Neuronal stem cell (in vitro differentiated cells): ENCODE measurements around the gene DALRD3.
"Not testable (repeated sequence)": the region's sequence is repeated elsewhere in the genome, so short reads cannot be mapped to it uniquely, and the experiment has no call there.

ENCODE experiments used
- DNase-seq: peaks from one replicate; pipeline ENCODE4 v3.0.0-alpha.2; 2013; ENCODE audit warnings: low spot score
- H2AFZ ChIP-seq: one replicate; pipeline ENCODE4 v1.6.1; 2013; ENCODE audit warnings: mild to moderate bottlenecking, low read length, inconsistent platforms
- H2AK5ac ChIP-seq: 2 replicates; pipeline ENCODE4 v1.6.1; 2013; ENCODE audit warnings: low read depth, mild to moderate bottlenecking, inconsistent platforms, low read length, moderate library complexity, mixed read lengths
- H2BK120ac ChIP-seq: 2 replicates; pipeline ENCODE4 v1.6.1; 2013; ENCODE audit warnings: low read depth, mild to moderate bottlenecking, inconsistent platforms, low read length, moderate library complexity, mixed read lengths
- H2BK12ac ChIP-seq: one replicate; pipeline ENCODE4 v1.6.1; 2013; ENCODE audit warnings: low read length, inconsistent platforms
- H2BK15ac ChIP-seq: 2 replicates; pipeline ENCODE4 v1.6.1; 2013; ENCODE audit warnings: mild to moderate bottlenecking, low read length, inconsistent platforms, mixed read lengths
- H2BK5ac ChIP-seq: one replicate; pipeline ENCODE4 v1.6.1; 2013; ENCODE audit warnings: inconsistent platforms, mild to moderate bottlenecking, low read length, moderate library complexity
- H3K14ac ChIP-seq: one replicate; pipeline ENCODE4 v1.6.1; 2013; ENCODE audit warnings: low read length, inconsistent platforms
- H3K18ac ChIP-seq: 2 replicates; pipeline ENCODE4 v1.6.1; 2013; ENCODE audit warnings: low read length, inconsistent platforms
- H3K23ac ChIP-seq: 2 replicates; pipeline ENCODE4 v1.6.1; 2013; ENCODE audit warnings: low read depth, mild to moderate bottlenecking, mixed read lengths, low read length, inconsistent platforms; ENCODE audit not compliant: poor library complexity
- H3K27ac ChIP-seq: replicated peaks from 3 replicates; pipeline ENCODE4 v1.5.1; 2013; ENCODE audit warnings: low read length, inconsistent platforms
- H3K27me3 ChIP-seq, 3 experiments: 2 replicates each; pipeline ENCODE4 v1.6.1; 2013; ENCODE audit warnings: low read length in 3 of 3, mild to moderate bottlenecking in 2 of 3, inconsistent platforms in 1 of 3, low read depth in 1 of 3, mixed read lengths in 1 of 3, moderate library complexity in 1 of 3; ENCODE audit not compliant: control insufficient read depth in 3 of 3, insufficient read depth in 3 of 3
- H3K36me3 ChIP-seq, 2 donors: replicated peaks in 1 of 2; 2 replicates each; pipeline ENCODE4 v1.6.1; 2013; ENCODE audit warnings: low read length in 2 of 2; ENCODE audit not compliant: control insufficient read depth in 2 of 2, insufficient read depth in 2 of 2
- H3K4ac ChIP-seq: 2 replicates; pipeline ENCODE4 v1.6.1; 2013; ENCODE audit warnings: inconsistent platforms, mild to moderate bottlenecking, low read length, moderate library complexity
- H3K4me1 ChIP-seq, 2 donors: 1 replicate in 1 of 2; 2 replicates in 1 of 2; pipeline ENCODE4 v1.6.1; 2013; ENCODE audit warnings: low read length in 2 of 2, low read depth in 1 of 2; ENCODE audit not compliant: control insufficient read depth in 2 of 2, insufficient read depth in 1 of 2
- H3K4me2 ChIP-seq: one replicate; pipeline ENCODE4 v1.6.1; 2013; ENCODE audit warnings: mild to moderate bottlenecking, low read length, inconsistent platforms; ENCODE audit not compliant: insufficient read depth, poor library complexity, severe bottlenecking
- H3K4me3 ChIP-seq, 2 donors: 2 replicates each; pipeline ENCODE4 v1.5.1; 2013; ENCODE audit warnings: low read length in 2 of 2, mild to moderate bottlenecking in 2 of 2, inconsistent platforms in 1 of 2, moderate library complexity in 1 of 2
- H3K79me1 ChIP-seq: one replicate; pipeline ENCODE4 v1.6.1; 2013; ENCODE audit warnings: low read depth, mild to moderate bottlenecking, inconsistent platforms, low read length, moderate library complexity
- H3K9ac ChIP-seq: one replicate; pipeline ENCODE4 v1.6.1; 2013; ENCODE audit warnings: mild to moderate bottlenecking, low read depth, low read length, inconsistent platforms; ENCODE audit not compliant: poor library complexity
- H3K9me3 ChIP-seq, 2 donors: replicated peaks in 1 of 2; 2 replicates each; pipeline versions ENCODE3 to v1.6.1; 2013; ENCODE audit warnings: low read length in 2 of 2, mild to moderate bottlenecking in 2 of 2, inconsistent platforms in 1 of 2, low read depth in 1 of 2, mixed read lengths in 1 of 2, moderate library complexity in 1 of 2; ENCODE audit not compliant: control insufficient read depth in 2 of 2, insufficient read depth in 1 of 2
- H4K8ac ChIP-seq: one replicate; pipeline ENCODE4 v1.6.1; 2013; ENCODE audit warnings: low read depth, mild to moderate bottlenecking, inconsistent platforms, low read length, moderate library complexity
- H4K91ac ChIP-seq: one replicate; pipeline ENCODE4 v1.6.1; 2013; ENCODE audit warnings: low read length, low read depth, mild to moderate bottlenecking, inconsistent platforms; ENCODE audit not compliant: poor library complexity
- WGBS, 2 donors: extraction: QIAGEN DNeasy Blood & Tissue Kit; methylation state at CpG; one replicate each; pipeline ENCODE4 v1.1.7; 2013; ENCODE audit warnings: missing lambda C conversion rate in 2 of 2, mixed read lengths in 1 of 2; ENCODE audit not compliant: insufficient read length in 2 of 2, insufficient replicate concordance in 1 of 2; ENCODE audit errors: extremely low coverage in 2 of 2; 5-methylcytosine and 5-hydroxymethylcytosine counted together

DALRD3 gene

GRCh38 chr3:49008627-49009026 lies 9.8 kb downstream of the DALRD3 start:
- H3K4ac ChIP-seq, DNase-seq, H2AK5ac ChIP-seq, H4K91ac ChIP-seq, H3K4me2 ChIP-seq, H3K27ac ChIP-seq, H4K8ac ChIP-seq, H2BK15ac ChIP-seq, H3K18ac ChIP-seq, H3K23ac ChIP-seq, H3K14ac ChIP-seq, H2BK120ac ChIP-seq, H2BK5ac ChIP-seq, H2BK12ac ChIP-seq, H2AFZ ChIP-seq, H3K9ac ChIP-seq, H3K9me3 ChIP-seq, H3K27me3 ChIP-seq: not testable (repeated sequence)
- no CpG with 5 or more reads among the region's 5 CpGs for whole genome bisulfite sequencing, 2 donors
- H3K4me1 ChIP-seq: peaks cover 13 to 15% of the 10 kb centered on the region in 2 donors
- peaks cover 26% of the 10 kb centered on the region for H3K79me1 ChIP-seq
- H3K4me3 ChIP-seq: peak overlapping the region; percentile 81 to 83
- peaks cover 26 to 49% of the 10 kb centered on the region in 2 donors for H3K36me3 ChIP-seq

- peak overlapping the region; percentile 99 for H4K91ac ChIP-seq
- H3K4me2 ChIP-seq: peak overlapping the region; percentile 81
- no peaks in the 10 kb centered on the region for H3K9me3 ChIP-seq
- peaks cover 20% of the 10 kb centered on the region for H3K79me1 ChIP-seq
- peak overlapping the region; percentile 77 for H2AK5ac ChIP-seq
- H3K18ac ChIP-seq: peak overlapping the region; percentile 99
- H2BK12ac ChIP-seq: no peak overlapping the region
- H2BK15ac ChIP-seq: no peak overlapping the region
- peak overlapping the region; percentile 95 for H3K27ac ChIP-seq
- WGBS, 2 donors: no CpG with 5 or more reads among the region's 41 CpGs
- peak overlapping the region; percentile 97 for H3K14ac ChIP-seq
- H3K36me3 ChIP-seq: peaks cover 20 to 43% of the 10 kb centered on the region in 2 donors
- H3K23ac ChIP-seq: peak overlapping the region; percentile 67
- DNase-seq: peak; percentile 86
- H3K9ac ChIP-seq: peak overlapping the region; percentile 100
- H2BK120ac ChIP-seq: peak overlapping the region; percentile 37
- no peaks in the 10 kb centered on the region for H3K27me3 ChIP-seq
- no peak overlapping the region for H4K8ac ChIP-seq
- peak overlapping the region; percentile 94 for H2BK5ac ChIP-seq
- H3K4me3 ChIP-seq: peak overlapping the region; percentile 83 to 97
- H3K4ac ChIP-seq: peak overlapping the region; percentile 96
- H3K4me1 ChIP-seq: peaks cover 13 to 15% of the 10 kb centered on the region in 2 donors
- H2AFZ ChIP-seq: peak overlapping the region; percentile 89
Observed at GRCh38 chr3:49007771-49008528, 10.4 kb downstream of the DALRD3 start.

- WGBS, 2 donors: no CpG with 5 or more reads among the region's 65 CpGs
- Histone ChIP-seq H2BK15ac (peak within 1 kb of the TSS; percentile 92), H3K27ac (peak within 1 kb of the TSS; percentile 95), H3K4ac (peak within 1 kb of the TSS; percentile 96), H2AFZ (peak within 1 kb of the TSS; percentile 89), H3K9ac (peak within 1 kb of the TSS; percentile 100), H3K14ac (peak within 1 kb of the TSS; percentile 97), H3K79me1 (peaks cover 17% of the 10 kb centered on the region), H3K9me3 (no peaks in the 10 kb centered on the region), H3K4me3 (peak within 1 kb of the TSS; percentile 83 to 97), H3K4me1 (peaks cover 13 to 15% of the 10 kb centered on the region in 2 donors), H3K27me3 (no peaks in the 10 kb centered on the region), H3K4me2 (peak within 1 kb of the TSS; percentile 97), H3K36me3 (peaks cover 15 to 35% of the 10 kb centered on the region in 2 donors), H4K8ac (no peak within 1 kb of the TSS), H4K91ac (peak within 1 kb of the TSS; percentile 99), H2BK12ac (peak within 1 kb of the TSS; percentile 43), H2BK5ac (peak within 1 kb of the TSS; percentile 94), H3K23ac (peak within 1 kb of the TSS; percentile 95), H2BK120ac (peak within 1 kb of the TSS; percentile 88), H3K18ac (peak within 1 kb of the TSS; percentile 99), H2AK5ac (peak within 1 kb of the TSS; percentile 97)
- peak; percentile 96 for DNase-seq
Observed at GRCh38 chr3:49007068-49007770, 11.2 kb downstream of the DALRD3 start, which contains the start of gene WDR6. TSS of gene WDR6 (plus strand) at chr3:49007391. CDS start at chr3:49007432, 41 bp downstream.
